NT2/D1 (cell line): ENCODE data around the gene RGS2.

Source experiments
- YY1 ChIP-seq: IDR thresholded peaks from 2 replicates; pipeline ENCODE4 v1.6.1; 2011; ENCODE audit not compliant: insufficient read length, insufficient read depth
- ZNF274 ChIP-seq: IDR thresholded peaks from 2 replicates; pipeline ENCODE4 v1.6.1; 2011; ENCODE audit warnings: mild to moderate bottlenecking, low read depth, low read length

DNA sequence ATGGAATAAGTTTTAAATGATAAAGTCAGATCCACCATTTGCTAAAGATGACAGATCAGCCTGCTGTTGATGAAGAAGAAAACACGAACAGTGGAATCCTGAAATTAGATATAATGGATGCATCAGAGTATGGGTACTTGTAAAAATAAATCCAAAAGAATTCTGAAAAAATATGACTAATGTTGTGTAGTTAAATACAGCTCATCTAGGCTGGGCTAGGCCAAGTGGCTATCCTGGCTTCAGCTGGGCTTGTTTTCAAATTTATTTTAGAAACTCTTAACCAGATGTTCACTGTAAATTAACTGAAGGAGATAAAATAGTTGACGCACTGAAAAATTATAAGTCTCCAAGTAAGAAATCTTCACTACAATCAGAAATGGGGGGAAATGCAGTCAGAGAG is 7.4 kb upstream of the RGS2 start:
- no peak for TF ChIP-seq YY1
- TF ChIP-seq ZNF274 = no peak
